Brain microvascular endothelial cell (primary cell): ENCODE results near the gene COL4A1.

Experiments used
- DNase-seq: peaks from one replicate; pipeline ENCODE4 v3.0.0-alpha.2; 2020
- H3K27ac ChIP-seq: fragments of 250-450 bp; sonication (Bioruptor Pico); 2 replicates; pipeline ENCODE4 v1.5.1; 2020; ENCODE audit warnings: mild to moderate bottlenecking, moderate library complexity
- H3K27me3 ChIP-seq: fragments of 250-450 bp; sonication (Bioruptor Pico); replicated peaks from 2 replicates; pipeline ENCODE4 v1.5.1; 2020; ENCODE audit warnings: mild to moderate bottlenecking
- H3K36me3 ChIP-seq: fragments of 250-450 bp; sonication (Bioruptor Pico); replicated peaks from 2 replicates; pipeline ENCODE4 v1.5.1; 2020; ENCODE audit warnings: mild to moderate bottlenecking
- H3K4me3 ChIP-seq: 2 replicates; pipeline ENCODE4 v1.5.1; 2011; ENCODE audit warnings: low read depth, mild to moderate bottlenecking, control low read depth, low read length, moderate library complexity
- in situ Hi-C: cut with HindIII; loops from 2 replicates; pipeline ENCODE4 v1.10.0; 2017; ENCODE audit warnings: low sequenced_read_pairs, low pct_ligation_motif_present
- TF ChIP-seq, protein P1 (sequence below): IDR thresholded peaks from 2 replicates; pipeline ENCODE4 v1.5.1; 2011; ENCODE audit warnings: low read depth, mild to moderate bottlenecking, moderate library complexity, low read length, control low read depth, inconsistent platforms; ENCODE audit errors: missing control alignments

Gene COL4A1

DNA sequence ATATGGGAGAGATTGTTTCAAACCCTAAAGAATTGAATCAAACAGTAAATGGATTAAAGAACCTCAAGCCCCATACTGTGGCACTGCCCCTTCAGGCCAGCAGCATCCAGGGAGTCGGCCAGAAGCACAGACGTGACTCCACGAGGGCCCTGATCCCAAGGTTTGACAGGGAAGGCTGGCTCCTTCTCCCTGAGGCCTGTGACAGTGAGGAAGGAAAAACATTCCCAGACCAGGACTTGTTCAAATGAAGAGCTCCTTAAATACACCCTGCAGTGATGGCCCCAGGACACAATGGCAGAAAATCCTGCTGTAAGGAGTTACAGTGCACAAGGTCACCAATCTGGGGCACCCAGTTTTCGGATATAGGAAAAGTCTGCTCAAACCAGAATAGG, 91.0 kb downstream of the COL4A1 start:
- no peaks in the 10 kb centered on the region for H3K27me3 ChIP-seq
- no peak overlapping the region for H3K4me3 ChIP-seq
- DNase-seq, result no peak
- H3K27ac ChIP-seq, result peak overlapping the region; percentile 92
- in situ Hi-C loops, result no loop called here
- H3K36me3 ChIP-seq, result peaks cover 74% of the 10 kb centered on the region
- TF ChIP-seq, protein P1, sequence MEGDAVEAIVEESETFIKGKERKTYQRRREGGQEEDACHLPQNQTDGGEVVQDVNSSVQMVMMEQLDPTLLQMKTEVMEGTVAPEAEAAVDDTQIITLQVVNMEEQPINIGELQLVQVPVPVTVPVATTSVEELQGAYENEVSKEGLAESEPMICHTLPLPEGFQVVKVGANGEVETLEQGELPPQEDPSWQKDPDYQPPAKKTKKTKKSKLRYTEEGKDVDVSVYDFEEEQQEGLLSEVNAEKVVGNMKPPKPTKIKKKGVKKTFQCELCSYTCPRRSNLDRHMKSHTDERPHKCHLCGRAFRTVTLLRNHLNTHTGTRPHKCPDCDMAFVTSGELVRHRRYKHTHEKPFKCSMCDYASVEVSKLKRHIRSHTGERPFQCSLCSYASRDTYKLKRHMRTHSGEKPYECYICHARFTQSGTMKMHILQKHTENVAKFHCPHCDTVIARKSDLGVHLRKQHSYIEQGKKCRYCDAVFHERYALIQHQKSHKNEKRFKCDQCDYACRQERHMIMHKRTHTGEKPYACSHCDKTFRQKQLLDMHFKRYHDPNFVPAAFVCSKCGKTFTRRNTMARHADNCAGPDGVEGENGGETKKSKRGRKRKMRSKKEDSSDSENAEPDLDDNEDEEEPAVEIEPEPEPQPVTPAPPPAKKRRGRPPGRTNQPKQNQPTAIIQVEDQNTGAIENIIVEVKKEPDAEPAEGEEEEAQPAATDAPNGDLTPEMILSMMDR, result no peak

DNA sequence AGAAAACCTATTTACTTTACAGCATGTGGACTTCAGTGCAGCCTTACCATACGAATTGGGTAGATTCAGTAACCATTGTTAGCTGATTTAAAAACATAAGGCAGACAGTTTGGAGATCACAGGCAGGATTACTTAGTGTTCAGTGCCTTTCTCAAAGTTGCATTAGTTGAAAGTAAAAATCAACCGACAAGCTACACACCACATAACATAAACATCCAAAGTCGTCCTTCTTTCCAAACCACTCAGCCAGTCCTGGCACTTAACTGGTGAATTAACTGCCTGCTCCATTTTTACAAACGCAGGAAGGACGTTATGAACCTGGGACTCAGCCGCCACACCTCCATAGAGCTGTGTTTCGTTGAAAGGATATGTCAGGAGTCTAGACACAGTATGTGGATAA, 91.4 kb downstream of the COL4A1 start:
- Histone ChIP-seq H3K36me3 (peaks cover 75% of the 10 kb centered on the region), H3K27ac (peak overlapping the region; percentile 92), H3K27me3 (no peaks in the 10 kb centered on the region), H3K4me3 (no peak overlapping the region)
- in situ Hi-C loops, result no loop called here
- DNase-seq, result no peak
- TF ChIP-seq, protein P1, result no peak

DNA sequence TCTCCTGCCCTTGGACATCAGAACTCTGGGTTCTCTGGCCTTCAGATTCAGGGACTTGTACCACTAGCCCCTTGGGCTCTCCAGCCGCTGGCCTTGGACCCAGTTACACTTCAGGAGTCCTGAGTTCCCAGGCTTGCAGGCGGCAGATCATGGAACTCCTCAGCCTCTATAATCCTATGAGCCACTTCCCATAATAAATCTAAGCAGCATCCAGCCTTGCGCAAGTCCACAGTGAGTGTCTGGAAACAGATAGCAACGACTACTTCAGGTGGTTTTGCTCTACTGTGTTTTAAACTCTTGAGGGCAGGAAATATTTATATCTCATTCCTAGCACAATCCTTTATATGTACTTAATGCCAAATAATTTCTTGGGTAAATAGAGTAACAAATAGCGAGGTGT, 92.3 kb downstream of the COL4A1 start:
- in situ Hi-C loops, result no loop called here
- TF ChIP-seq, protein P1, result no peak
- no peak for DNase-seq

DNA sequence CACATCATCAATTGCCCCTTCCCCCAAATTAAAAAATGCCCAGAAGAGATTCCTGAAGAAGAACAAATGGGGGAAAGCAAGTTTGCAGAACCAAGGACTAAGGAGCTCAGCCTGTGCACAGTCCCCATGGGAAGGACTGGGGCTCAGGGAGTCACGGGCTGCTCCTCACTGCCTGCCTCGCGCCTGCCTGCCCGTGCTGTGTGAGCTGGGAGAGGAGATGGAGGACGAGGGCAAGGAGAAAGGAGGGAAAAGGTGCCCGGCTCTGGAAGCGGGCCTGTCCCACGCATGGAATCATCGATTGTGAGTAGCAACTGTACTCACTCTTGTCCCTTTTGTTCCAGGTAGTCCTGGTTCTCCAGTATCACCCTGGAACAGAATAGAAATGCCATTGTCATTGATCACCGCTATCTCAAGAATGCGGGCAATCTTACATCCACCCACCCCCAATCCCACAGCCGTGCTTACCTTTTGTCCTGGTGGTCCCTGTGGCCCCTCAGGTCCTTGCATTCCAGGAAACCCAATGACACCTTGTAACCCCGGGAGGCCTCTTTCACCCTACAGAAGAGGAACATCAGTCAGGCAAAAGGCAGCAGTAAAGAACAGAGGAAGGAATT, 93.4 kb downstream of the COL4A1 start:
- Histone ChIP-seq H3K27ac (no peak overlapping the region), H3K36me3 (peaks cover 86% of the 10 kb centered on the region), H3K27me3 (no peaks in the 10 kb centered on the region), H3K4me3 (no peak overlapping the region)
- no peak for DNase-seq
- TF ChIP-seq, protein P1, result no peak
- in situ Hi-C loops, result no loop called here

More for the DNA sequence above, 92.3 kb downstream of the COL4A1 start:
- H3K27me3 ChIP-seq, result no peaks in the 10 kb centered on the region
- no peak overlapping the region for H3K4me3 ChIP-seq
- H3K36me3 ChIP-seq, result peaks cover 82% of the 10 kb centered on the region
- H3K27ac ChIP-seq, result peak overlapping the region; percentile 92

DNA sequence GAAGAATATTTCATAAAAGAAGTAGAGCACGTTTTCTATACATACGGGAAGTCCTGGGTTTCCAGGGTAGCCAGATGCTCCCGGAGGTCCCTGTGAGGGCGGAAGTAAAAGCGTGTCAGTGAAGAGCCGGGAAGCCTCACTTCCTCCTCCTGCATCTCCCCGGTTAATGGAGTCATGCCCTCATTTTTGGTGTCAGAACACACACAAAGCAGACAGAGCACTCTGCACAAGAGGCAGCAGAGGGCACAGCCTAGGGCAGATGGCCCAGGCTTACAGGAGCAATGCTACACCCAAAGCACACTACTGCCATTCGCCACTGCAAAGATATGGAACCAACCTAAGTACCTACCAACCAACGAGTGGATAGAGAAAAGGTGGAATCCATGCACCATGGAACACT, 94.4 kb downstream of the COL4A1 start:
- H3K27me3 ChIP-seq, result no peaks in the 10 kb centered on the region
- TF ChIP-seq, protein P1, result no peak
- no peak overlapping the region for H3K27ac ChIP-seq
- DNase-seq, result no peak
- in situ Hi-C loops, result no loop called here
- H3K4me3 ChIP-seq, result no peak overlapping the region
- H3K36me3 ChIP-seq, result peaks cover 91% of the 10 kb centered on the region

DNA sequence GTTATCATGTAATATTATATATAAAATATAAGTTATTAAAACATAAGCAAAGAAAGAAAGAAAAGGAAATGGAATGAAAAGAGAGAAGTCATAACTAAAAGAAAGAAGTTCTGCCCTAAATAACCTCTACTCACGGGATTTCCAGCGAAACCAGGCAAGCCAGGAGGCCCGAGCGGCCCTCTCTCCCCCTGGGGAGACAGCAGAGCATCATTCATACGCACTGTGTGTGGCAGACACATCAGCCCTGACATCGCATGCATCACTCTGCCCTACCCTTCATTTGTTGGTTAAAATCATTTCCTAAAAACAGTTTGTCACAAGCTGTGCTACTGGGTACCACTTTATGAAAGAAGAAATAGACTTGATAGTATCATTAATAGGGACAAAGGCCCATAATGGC, 95.2 kb downstream of the COL4A1 start:
- TF ChIP-seq, protein P1, result no peak
- peaks cover 93% of the 10 kb centered on the region for H3K36me3 ChIP-seq
- no peak for DNase-seq
- in situ Hi-C loops, result no loop called here
- H3K27me3 ChIP-seq, result no peaks in the 10 kb centered on the region
- no peak overlapping the region for H3K4me3 ChIP-seq
- H3K27ac ChIP-seq, result no peak overlapping the region
